Endothelial cell of umbilical vein (primary cell): ENCODE results near the gene CREBZF. TPM values are rescaled to one million over a fixed set of nuclear protein-coding genes. Genes with fewer than 3 reads are reported as not detected.

Experiments used
- BruUV-seq: library from RNA; stranded (reverse); fragments of 400-500 nt; replicated peaks from 2 replicates; lab custom pipeline; 2021; lab: Mats Ljungman, UMichigan
- CTCF ChIA-PET: fragments of 300-600, 350-600 bp; sonication (Branson Sonifier 250); formaldehyde crosslinking; loops from one replicate; lab custom pipeline; 2021; ENCODE audit warnings: antibody characterized with exemption, inconsistent platforms; lab: Charles Lee
- POLR2A ChIA-PET: fragments of 300-600, 350-600 bp; sonication (Branson Sonifier 250); formaldehyde crosslinking; loops from one replicate; lab custom pipeline; 2021; ENCODE audit warnings: antibody characterized with exemption, inconsistent platforms; lab: Charles Lee
- DNase-seq: peaks from one replicate; pipeline ENCODE4 v3.0.0-alpha.2; 2011; ENCODE audit warnings: low read depth, low spot score
- FAIRE-seq: peaks from 2 replicates; lab custom pipeline; 2011; peaks lifted over from hg19 to GRCh38; lab: Jason Lieb, UNC
- H2AFZ ChIP-seq: 2 replicates; pipeline ENCODE4 v1.6.0; 2012; ENCODE audit warnings: low read depth, low read length, control low read depth, inconsistent platforms
- H3K27ac ChIP-seq: 2 replicates; pipeline ENCODE4 v1.5.1; 2011; ENCODE audit warnings: low read depth, mild to moderate bottlenecking, control low read depth, low read length, moderate library complexity; ENCODE audit not compliant: insufficient read depth
- H3K27me3 ChIP-seq, 2 experiments: 2 replicates each; pipeline versions ENCODE4 v1.6.0 to v1.6.1; 2011; ENCODE audit warnings: low read length in 2 of 2, mixed read lengths in 1 of 2; ENCODE audit not compliant: control insufficient read depth in 2 of 2, insufficient read depth in 2 of 2
- H3K36me3 ChIP-seq, 2 experiments: 2 replicates in 1 of 2; 3 replicates in 1 of 2; pipeline ENCODE4 v1.5.1; 2011; ENCODE audit warnings: low read length in 2 of 2, mild to moderate bottlenecking in 1 of 2, moderate library complexity in 1 of 2; ENCODE audit not compliant: control insufficient read depth in 2 of 2, insufficient read depth in 2 of 2; ENCODE audit errors: extremely low read depth in 1 of 2
- H3K4me1 ChIP-seq: 3 replicates; pipeline ENCODE4 v1.5.1; 2011; ENCODE audit warnings: mild to moderate bottlenecking, low read length; ENCODE audit not compliant: control insufficient read depth, insufficient read depth; ENCODE audit errors: extremely low read depth
- H3K4me2 ChIP-seq: 2 replicates; pipeline ENCODE4 v1.6.1; 2011; ENCODE audit warnings: low read length, control low read depth, mixed read lengths; ENCODE audit not compliant: insufficient read depth
- H3K4me3 ChIP-seq, 3 experiments: fragments of 200-600 bp in 1 of 3; sonication (generic), shearing (Covaris generic) in 1 of 3; replicated peaks in 1 of 3; 2 replicates each; pipeline ENCODE4 v1.5.1; 2011 to 2016; ENCODE audit warnings: control low read depth in 3 of 3, low read length in 3 of 3, mild to moderate bottlenecking in 2 of 3, inconsistent platforms in 1 of 3, low read depth in 1 of 3, moderate library complexity in 1 of 3; ENCODE audit not compliant: insufficient read depth in 1 of 3
- H3K79me2 ChIP-seq: 2 replicates; pipeline ENCODE4 v1.6.0; 2012; ENCODE audit warnings: low read length, inconsistent platforms; ENCODE audit not compliant: control insufficient read depth, insufficient read depth
- H3K9ac ChIP-seq: replicated peaks from 2 replicates; pipeline ENCODE3; 2011; ENCODE audit warnings: low read length, control low read depth; ENCODE audit not compliant: insufficient read depth; ENCODE audit errors: extremely low read depth
- H3K9me1 ChIP-seq: replicated peaks from 3 replicates; pipeline ENCODE4 v1.6.0; 2011; ENCODE audit warnings: mild to moderate bottlenecking, low read length; ENCODE audit not compliant: control insufficient read depth, insufficient read depth; ENCODE audit errors: extremely low read depth
- H3K9me3 ChIP-seq: replicated peaks from 2 replicates; pipeline ENCODE4 v1.5.1; 2012; ENCODE audit warnings: low read length, inconsistent platforms; ENCODE audit not compliant: control insufficient read depth, insufficient read depth
- H4K20me1 ChIP-seq: replicated peaks from 2 replicates; pipeline ENCODE3; 2011; ENCODE audit warnings: mild to moderate bottlenecking, low read length; ENCODE audit not compliant: control insufficient read depth, insufficient read depth; ENCODE audit errors: extremely low read depth
- EZH2 ChIP-seq: IDR thresholded peaks from 2 replicates; pipeline ENCODE4 v1.6.1; 2012; ENCODE audit warnings: borderline replicate concordance, low read depth, mild to moderate bottlenecking, moderate library complexity, low read length, inconsistent platforms; ENCODE audit not compliant: severe bottlenecking
- GATA2 ChIP-seq: IDR thresholded peaks from 2 replicates; pipeline ENCODE4 v1.7.0; 2011; ENCODE audit warnings: low read depth, mild to moderate bottlenecking, moderate library complexity, mixed read lengths, low read length; ENCODE audit not compliant: insufficient read length, insufficient read depth
- JUN ChIP-seq: IDR thresholded peaks from 2 replicates; pipeline ENCODE4 v1.6.1; 2011; ENCODE audit warnings: borderline replicate concordance, low read depth; ENCODE audit not compliant: insufficient read length, insufficient read depth
- MYC ChIP-seq: IDR thresholded peaks from one replicate; pipeline ENCODE4 v1.6.1; 2011; ENCODE audit warnings: mild to moderate bottlenecking, low read depth, low read length
- POLR2A ChIP-seq: IDR thresholded peaks from 2 replicates; pipeline ENCODE4 v1.6.1; 2012; ENCODE audit warnings: low read depth, mild to moderate bottlenecking, control low read depth, low read length
- POLR2AphosphoS5 ChIP-seq: IDR thresholded peaks from 2 replicates; pipeline ENCODE4 v1.6.1; 2012; ENCODE audit warnings: low read depth, mild to moderate bottlenecking, control low read depth, low read length, moderate library complexity; ENCODE audit not compliant: insufficient read depth
- dilution Hi-C: fragments of 300-500 bp; cut with MboI; formaldehyde crosslinking; loops from one replicate; pipeline ENCODE4 v1.15.0; 2019; ENCODE audit warnings: low sequenced_read_pairs; ENCODE audit not compliant: extremely low pct_ligation_motif_present
- intact Hi-C: fragments of 100-400 bp; cut with micrococcal nuclease; formaldehyde crosslinking; loops from one replicate; pipeline ENCODE4 v1.10.0; 2022
- polyA plus RNA-seq, 4 experiments: library from polyadenylated mRNA; depleted of rRNA in 3 of 4; stranded (reverse) in 3 of 4; unstranded in 1 of 4; fragments of >200 nt; gene quantifications; 2 replicates each; pipeline versions ENCODE4 v1.2.1 to v1.2.3, GENCODE V29; 2011 to 2012; ENCODE audit warnings: missing spikeins in 1 of 4
- total RNA-seq: library from RNA; stranded (reverse); gene quantifications from 2 replicates; pipeline ENCODE4 v1.2.3, GENCODE V29; 2021

Gene CREBZF
- total and polyA plus RNA-seq, 2 donors (not counting 3 experiments of a cell fraction or from before 2014, with no cell fraction given), result 15.5 to 35.5 TPM

- H3K9ac ChIP-seq, result no peak overlapping the region
- H3K4me3 ChIP-seq, result no peak overlapping the region
- ChIA-PET POLR2A (no interaction called here), CTCF (interaction anchor here (0.7 to 2.2 kb wide), 6 partner anchors 8 to 122 kb away, joined by 3 to 12 read pairs (median 3); no protein-coding TSS in a partner anchor)
- H3K27ac ChIP-seq, result no peak overlapping the region
- no peaks in the 10 kb centered on the region for H3K9me3 ChIP-seq
- no peaks in the 10 kb centered on the region for H3K36me3 ChIP-seq
- H3K4me1 ChIP-seq, result peaks cover 4% of the 10 kb centered on the region
- H3K4me2 ChIP-seq, result no peak overlapping the region
- no peaks in the 10 kb centered on the region for H4K20me1 ChIP-seq
- no peaks in the 10 kb centered on the region for H3K9me1 ChIP-seq
- intact Hi-C loops (no loop called here), dilution Hi-C loops (no loop called here)
- H2AFZ ChIP-seq, result no peak overlapping the region
- peaks cover 2 to 12% of the 10 kb centered on the region in 2 experiments for H3K27me3 ChIP-seq
- TF ChIP-seq JUN (no peak), POLR2A (no peak), POLR2AphosphoS5 (no peak), GATA2 (no peak), MYC (no peak), EZH2 (no peak)
- FAIRE-seq (no peak), DNase-seq (no peak)
- no peaks in the 10 kb centered on the region for H3K79me2 ChIP-seq
- BruUV-seq, result no TSS peak
Measured at GRCh38 chr11:85685125-85685819, 20.3 kb upstream of the CREBZF start.
